Fibroblast of peridontal ligament (primary cell): ENCODE measurements around the gene RGS3.

ENCODE experiments used
- DNase-seq: peaks from one replicate; pipeline ENCODE4 v3.0.0-alpha.2; 2010; ENCODE audit errors: extremely low read depth

Gene RGS3

GRCh38 chr9:113587471-113588031, 124.0 kb downstream of the RGS3 start:
- DNase-seq: no peak

GRCh38 chr9:113588242-113588810, 124.8 kb downstream of the RGS3 start:
- DNase-seq: no peak

GRCh38 chr9:113588936-113589335, 125.4 kb downstream of the RGS3 start:
- no peak for DNase-seq

GRCh38 chr9:113589407-113589806, 125.9 kb downstream of the RGS3 start:
- no peak for DNase-seq

- peak; percentile 75 for DNase-seq
Observed at GRCh38 chr9:113589890-113590289, 126.4 kb downstream of the RGS3 start.

- no peak for DNase-seq
Observed at GRCh38 chr9:113590389-113590788, 126.9 kb downstream of the RGS3 start.

- DNase-seq: peak; percentile 74
Observed at GRCh38 chr9:113590991-113591898, 127.7 kb downstream of the RGS3 start.

- no peak for DNase-seq
Observed at GRCh38 chr9:113591899-113592625, 128.5 kb downstream of the RGS3 start.

- no peak for DNase-seq
Observed at GRCh38 chr9:113592876-113593575, 129.5 kb downstream of the RGS3 start.

- peak; percentile 96 for DNase-seq
Observed at GRCh38 chr9:113593682-113594281, 130.3 kb downstream of the RGS3 start.

- no peak for DNase-seq
Observed at GRCh38 chr9:113594484-113595299, 131.2 kb downstream of the RGS3 start.

- DNase-seq: no peak
Observed at GRCh38 chr9:113596616-113597320, 133.2 kb downstream of the RGS3 start.

GRCh38 chr9:113597390-113598241, 134.1 kb downstream of the RGS3 start:
- DNase-seq: no peak

- DNase-seq: no peak
Observed at GRCh38 chr9:113598451-113598850, 134.9 kb downstream of the RGS3 start.

- DNase-seq: no peak
Observed at GRCh38 chr9:113598883-113599282, 135.4 kb downstream of the RGS3 start.

- peak; percentile 87 for DNase-seq
Observed at GRCh38 chr9:113599646-113600022, 136.1 kb downstream of the RGS3 start.

GRCh38 chr9:113600023-113600823, 136.7 kb downstream of the RGS3 start:
- no peak for DNase-seq
